AG04449 (cell line): ENCODE data around the gene GPR148.

ENCODE experiments used
- CTCF ChIA-PET: fragments of 350-600 bp; formaldehyde crosslinking; extraction: SDS; loops from one replicate; lab custom pipeline; 2021; ENCODE audit warnings: antibody characterized with exemption; lab: Yijun Ruan, JAX
- POLR2A ChIA-PET: fragments of 400-600, 350-600 bp; formaldehyde crosslinking; extraction: SDS; loops from one replicate; lab custom pipeline; 2020; ENCODE audit warnings: antibody characterized with exemption, inconsistent platforms; lab: Yijun Ruan, JAX
- DNase-seq: peaks from one replicate; pipeline ENCODE4 v3.0.0-alpha.2; 2010; ENCODE audit warnings: low read depth, low spot score
- H3K4me3 ChIP-seq: 2 replicates; pipeline ENCODE4 v1.5.1; 2011; ENCODE audit warnings: low read depth, mild to moderate bottlenecking, control low read depth, low read length
- TF ChIP-seq, protein P1 (sequence below): IDR thresholded peaks from one replicate; pipeline ENCODE4 v1.5.1; 2011; ENCODE audit warnings: mild to moderate bottlenecking, moderate library complexity, low read length, control low read depth, inconsistent platforms; ENCODE audit not compliant: insufficient read depth; ENCODE audit errors: missing control alignments

The GPR148 gene

GRCh38 chr2:130767408-130767775, 38.5 kb downstream of the GPR148 start:
- CTCF ChIA-PET = no interaction called here
- POLR2A ChIA-PET = no interaction called here
- no peak for DNase-seq
- no peak overlapping the region for H3K4me3 ChIP-seq
- TF ChIP-seq, protein P1, sequence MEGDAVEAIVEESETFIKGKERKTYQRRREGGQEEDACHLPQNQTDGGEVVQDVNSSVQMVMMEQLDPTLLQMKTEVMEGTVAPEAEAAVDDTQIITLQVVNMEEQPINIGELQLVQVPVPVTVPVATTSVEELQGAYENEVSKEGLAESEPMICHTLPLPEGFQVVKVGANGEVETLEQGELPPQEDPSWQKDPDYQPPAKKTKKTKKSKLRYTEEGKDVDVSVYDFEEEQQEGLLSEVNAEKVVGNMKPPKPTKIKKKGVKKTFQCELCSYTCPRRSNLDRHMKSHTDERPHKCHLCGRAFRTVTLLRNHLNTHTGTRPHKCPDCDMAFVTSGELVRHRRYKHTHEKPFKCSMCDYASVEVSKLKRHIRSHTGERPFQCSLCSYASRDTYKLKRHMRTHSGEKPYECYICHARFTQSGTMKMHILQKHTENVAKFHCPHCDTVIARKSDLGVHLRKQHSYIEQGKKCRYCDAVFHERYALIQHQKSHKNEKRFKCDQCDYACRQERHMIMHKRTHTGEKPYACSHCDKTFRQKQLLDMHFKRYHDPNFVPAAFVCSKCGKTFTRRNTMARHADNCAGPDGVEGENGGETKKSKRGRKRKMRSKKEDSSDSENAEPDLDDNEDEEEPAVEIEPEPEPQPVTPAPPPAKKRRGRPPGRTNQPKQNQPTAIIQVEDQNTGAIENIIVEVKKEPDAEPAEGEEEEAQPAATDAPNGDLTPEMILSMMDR = no peak

DNA sequence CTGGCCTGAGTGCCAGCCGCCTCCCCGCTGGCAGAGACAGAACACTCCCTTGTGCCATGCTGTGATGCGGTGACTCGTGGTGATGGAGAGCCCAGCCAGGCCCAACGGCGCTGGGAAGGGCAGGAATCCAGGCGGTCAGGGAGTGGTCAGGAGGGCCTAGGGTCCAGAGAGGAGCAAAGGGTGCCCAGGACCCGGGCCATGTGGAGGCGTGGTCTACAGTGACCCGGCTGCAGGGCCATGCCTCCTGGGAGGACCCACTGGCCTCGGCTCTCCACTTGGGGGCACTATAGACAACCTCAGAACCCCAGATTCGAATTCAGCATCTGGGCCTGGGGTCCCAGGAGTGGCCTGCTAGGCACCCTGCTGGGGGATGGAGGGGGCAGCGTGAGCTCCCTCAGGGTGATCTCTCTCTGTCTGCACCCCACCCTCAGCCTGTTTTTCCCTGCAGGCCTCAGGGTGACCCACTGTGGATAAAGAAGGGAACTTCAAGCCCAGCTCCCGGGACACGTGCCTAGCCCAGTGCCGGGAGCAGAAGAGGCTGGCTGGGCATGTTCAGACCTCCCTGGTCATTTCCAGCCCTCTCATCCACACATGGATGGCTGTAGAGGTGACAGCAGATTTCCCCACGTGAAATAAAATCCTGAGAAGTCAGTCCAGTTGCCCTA, 39.5 kb downstream of the GPR148 start:
- DNase-seq = no peak
- ChIA-PET POLR2A (no interaction called here), CTCF (no interaction called here)
- H3K4me3 ChIP-seq = no peak overlapping the region
- TF ChIP-seq, protein P1 = no peak

GRCh38 chr2:130769343-130769907, 40.6 kb downstream of the GPR148 start:
- H3K4me3 ChIP-seq = no peak overlapping the region
- POLR2A ChIA-PET = no interaction called here
- DNase-seq = no peak
- TF ChIP-seq, protein P1 = no peak
- CTCF ChIA-PET = no interaction called here

DNA sequence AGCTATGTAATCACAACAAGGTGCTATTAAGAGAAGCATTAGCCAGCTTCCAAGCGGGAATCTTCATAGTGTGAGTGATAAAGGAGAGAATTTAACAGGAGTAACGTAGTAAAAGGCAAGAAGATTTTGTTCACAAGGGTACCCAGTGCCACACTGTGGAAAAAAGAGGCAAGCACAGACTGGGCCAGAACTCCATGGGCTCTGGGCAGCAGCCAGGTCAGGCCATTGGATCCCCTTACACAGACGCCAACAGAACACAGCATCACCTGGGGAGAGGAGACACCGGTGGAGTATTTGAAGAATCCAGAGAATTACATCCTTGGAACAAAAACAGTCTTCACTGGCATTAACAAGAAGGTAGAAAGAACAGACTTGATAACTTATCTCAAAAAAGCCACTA, 47.7 kb downstream of the GPR148 start:
- no peak overlapping the region for H3K4me3 ChIP-seq
- CTCF ChIA-PET = no interaction called here
- TF ChIP-seq, protein P1 = no peak
- no peak for DNase-seq
- POLR2A ChIA-PET = no interaction called here

GRCh38 chr2:130778781-130779180, 49.9 kb downstream of the GPR148 start:
- TF ChIP-seq, protein P1 = no peak
- ChIA-PET POLR2A (no interaction called here), CTCF (no interaction called here)
- H3K4me3 ChIP-seq = no peak overlapping the region
- DNase-seq = no peak
